ENCODE data around the gene CALN1.

- TF ChIP-seq GATA2 (IDR thresholded peaks at IDR 0.05; ENCODE audit: low read depth, low read length) (no peak), GATA3 (IDR thresholded peaks at IDR 0.05; ENCODE audit: low read depth, low read length) (no peak)
These were observed 299.1 kb downstream of the CALN1 start for GRCh38 chr7:72112992-72113391.

Data from SH-SY5Y (cell line).